CD14-positive monocyte (primary cell): ENCODE results near the gene RARB. TPM values are rescaled to one million over a fixed set of nuclear protein-coding genes. Genes with fewer than 3 reads are reported as not detected.

Source experiments
- DNase-seq, 3 donors: peaks; one replicate each; pipeline ENCODE4 v3.0.0-alpha.2; 2011 to 2022
- H2AFZ ChIP-seq: 2 replicates; pipeline ENCODE4 v1.6.0; 2012; ENCODE audit warnings: mild to moderate bottlenecking, low read depth, low read length, inconsistent platforms; ENCODE audit not compliant: insufficient read depth, poor library complexity, severe bottlenecking
- H3K27ac ChIP-seq, 2 donors: 1 replicate in 1 of 2; 2 replicates in 1 of 2; pipeline ENCODE4 v1.5.1; 2012 to 2013; ENCODE audit warnings: low read length in 2 of 2, control low read depth in 1 of 2, inconsistent platforms in 1 of 2, low read depth in 1 of 2, mild to moderate bottlenecking in 1 of 2
- H3K27me3 ChIP-seq, 2 donors: one replicate each; pipeline versions ENCODE4 v1.6.0 to v1.6.1; 2011 to 2013; ENCODE audit warnings: low read length in 2 of 2; ENCODE audit not compliant: control insufficient read depth in 2 of 2, insufficient read depth in 2 of 2
- H3K36me3 ChIP-seq, 2 donors: replicated peaks in 1 of 2; 1 replicate in 1 of 2; 2 replicates in 1 of 2; pipeline versions ENCODE4 v1.5.1 to v1.6.1; 2012 to 2013; ENCODE audit warnings: low read length in 2 of 2, control low read depth in 1 of 2, inconsistent platforms in 1 of 2, mild to moderate bottlenecking in 1 of 2; ENCODE audit not compliant: insufficient read depth in 2 of 2, control insufficient read depth in 1 of 2
- H3K4me1 ChIP-seq, 2 donors: 1 replicate in 1 of 2; 2 replicates in 1 of 2; pipeline versions ENCODE4 v1.5.1 to v1.6.1; 2012 to 2013; ENCODE audit warnings: low read length in 2 of 2, control low read depth in 1 of 2, inconsistent platforms in 1 of 2, mild to moderate bottlenecking in 1 of 2, moderate library complexity in 1 of 2; ENCODE audit not compliant: insufficient read depth in 2 of 2, control insufficient read depth in 1 of 2
- H3K4me2 ChIP-seq: replicated peaks from 2 replicates; pipeline ENCODE3; 2012; ENCODE audit warnings: low read length, moderate library complexity, mild to moderate bottlenecking; ENCODE audit not compliant: poor library complexity, severe bottlenecking; ENCODE audit errors: extremely low read depth
- H3K4me3 ChIP-seq, 3 experiments: fragments of 200-600 bp in 1 of 3; sonication (generic) in 1 of 3; replicated peaks in 1 of 3; 1 replicate in 2 of 3; 2 replicates in 1 of 3; pipeline ENCODE4 v1.5.1; 2011 to 2013; ENCODE audit warnings: low read length in 3 of 3, mild to moderate bottlenecking in 3 of 3, control low read depth in 2 of 3, low read depth in 2 of 3, inconsistent platforms in 1 of 3, moderate library complexity in 1 of 3
- H3K79me2 ChIP-seq: 2 replicates; pipeline ENCODE4 v1.6.0; 2012; ENCODE audit warnings: mild to moderate bottlenecking, control low read depth, inconsistent platforms, low read length, moderate library complexity; ENCODE audit not compliant: insufficient read depth
- H3K9ac ChIP-seq: 2 replicates; pipeline ENCODE4 v1.6.0; 2017; ENCODE audit warnings: low read length, mild to moderate bottlenecking; ENCODE audit not compliant: insufficient read depth, poor library complexity, severe bottlenecking
- H3K9me3 ChIP-seq, 2 donors: replicated peaks in 1 of 2; 1 replicate in 1 of 2; 2 replicates in 1 of 2; pipeline versions ENCODE4 v1.5.1 to v1.6.1; 2012 to 2013; ENCODE audit warnings: low read length in 2 of 2, control low read depth in 1 of 2; ENCODE audit not compliant: control insufficient read depth in 1 of 2, insufficient read depth in 1 of 2
- H4K20me1 ChIP-seq: 2 replicates; pipeline ENCODE4 v1.6.0; 2012; ENCODE audit warnings: mild to moderate bottlenecking, low read length, control low read depth, moderate library complexity; ENCODE audit not compliant: insufficient read depth
- H3K27ac Mint-ChIP-seq, 7 donors: one replicate each; pipeline ENCODE4 v1.8.0; 2020; ENCODE audit warnings: mild to moderate bottlenecking in 7 of 7, mixed read lengths in 7 of 7, moderate library complexity in 6 of 7, inconsistent platforms in 2 of 7
- H3K27me3 Mint-ChIP-seq, 3 donors: one replicate each; pipeline ENCODE4 v1.8.0; 2021 to 2022; ENCODE audit warnings: low read depth in 3 of 3, mild to moderate bottlenecking in 3 of 3, mixed read lengths in 3 of 3, moderate library complexity in 3 of 3, inconsistent platforms in 1 of 3
- H3K36me3 Mint-ChIP-seq, 2 donors: one replicate each; pipeline ENCODE4 v1.8.0; 2020; ENCODE audit warnings: mixed read lengths in 2 of 2, inconsistent platforms in 1 of 2, mild to moderate bottlenecking in 1 of 2
- H3K4me1 Mint-ChIP-seq: one replicate; pipeline ENCODE4 v1.8.0; 2020; ENCODE audit warnings: mild to moderate bottlenecking, mixed read lengths
- H3K4me3 Mint-ChIP-seq, 2 donors: one replicate each; pipeline ENCODE4 v1.8.0; 2020; ENCODE audit warnings: mild to moderate bottlenecking in 2 of 2, mixed read lengths in 2 of 2, moderate library complexity in 1 of 2
- H3K9me3 Mint-ChIP-seq, 7 donors: one replicate each; pipeline ENCODE4 v1.8.0; 2020 to 2022; ENCODE audit warnings: mixed read lengths in 7 of 7, mild to moderate bottlenecking in 6 of 7, moderate library complexity in 6 of 7, inconsistent platforms in 2 of 7
- CTCF ChIP-seq: fragments of 200-600 bp; IDR thresholded peaks from one replicate; pipeline ENCODE4 v1.8.0; 2022; ENCODE audit warnings: antibody characterized with exemption, mild to moderate bottlenecking
- WGBS: methylation state at CpG from one replicate; pipeline ENCODE4 v1.1.5; 2013; ENCODE audit warnings: missing lambda C conversion rate; ENCODE audit not compliant: insufficient coverage; 5-methylcytosine and 5-hydroxymethylcytosine counted together
- intact Hi-C, 2 donors: fragments of 100-400 bp; cut with micrococcal nuclease; formaldehyde crosslinking; loops; one replicate each; pipeline versions ENCODE4 v1.15.0 to v1.15.1; 2023
- polyA plus RNA-seq, 3 donors: library from polyadenylated mRNA; depleted of rRNA in 1 of 3; unstranded in 2 of 3; stranded (reverse) in 1 of 3; fragments of 300-500 nt in 2 of 3; fragments of >200 nt in 1 of 3; fragmentation: Illumina TruSeq in 2 of 3; gene quantifications; 1 replicate in 2 of 3; 2 replicates in 1 of 3; pipeline ENCODE4 v1.2.3, GENCODE V29; 2012 to 2021

The RARB gene
- polyA plus RNA-seq, 3 donors: not detected

- H3K36me3 Mint-ChIP-seq: no peaks in the 10 kb centered on the region
Observed at GRCh38 chr3:25511972-25512721, 84.1 kb downstream of the RARB start.

GRCh38 chr3:25513642-25514266 is 85.7 kb downstream of the RARB start:
- Histone ChIP-seq H3K79me2 (no peaks in the 10 kb centered on the region), H3K9ac (no peak overlapping the region), H3K9me3 (no peaks in the 10 kb centered on the region), H3K27me3 (no peaks in the 10 kb centered on the region), H3K4me3 (no peak overlapping the region), H3K27ac (no peak overlapping the region), H3K4me1 (no peaks in the 10 kb centered on the region), H2AFZ (no peak overlapping the region), H4K20me1 (no peaks in the 10 kb centered on the region), H3K4me2 (no peak overlapping the region), H3K36me3 (no peaks in the 10 kb centered on the region)
- DNase-seq: no peak
- intact Hi-C loops: no loop called here
- H3K27ac Mint-ChIP-seq: no peak overlapping the region
- no CpG with 5 or more reads among the region's 3 CpGs for WGBS
- H3K4me3 Mint-ChIP-seq: no peak overlapping the region
- peaks cover 0 to 2% (median 0%) of the 10 kb centered on the region in 7 donors for H3K9me3 Mint-ChIP-seq
- H3K27me3 Mint-ChIP-seq: no peaks in the 10 kb centered on the region
- H3K36me3 Mint-ChIP-seq: no peaks in the 10 kb centered on the region
- no peak for TF ChIP-seq CTCF
- H3K4me1 Mint-ChIP-seq: no peaks in the 10 kb centered on the region

More at GRCh38 chr3:25511972-25512721, 84.1 kb downstream of the RARB start:
- Histone ChIP-seq H3K4me3 (no peak overlapping the region), H3K4me1 (no peaks in the 10 kb centered on the region), H3K36me3 (no peaks in the 10 kb centered on the region), H3K9ac (no peak overlapping the region), H4K20me1 (no peaks in the 10 kb centered on the region), H3K27me3 (no peaks in the 10 kb centered on the region), H2AFZ (no peak overlapping the region), H3K4me2 (no peak overlapping the region), H3K9me3 (no peaks in the 10 kb centered on the region), H3K79me2 (no peaks in the 10 kb centered on the region), H3K27ac (no peak overlapping the region)
- intact Hi-C loops: no loop called here
- 97% methylated on average over 8 of the region's 10 CpGs for WGBS
- no peak for DNase-seq
- Mint-ChIP-seq H3K9me3 (peaks cover 0 to 2% (median 0%) of the 10 kb centered on the region in 7 donors), H3K4me3 (no peak overlapping the region), H3K27me3 (no peaks in the 10 kb centered on the region), H3K27ac (no peak overlapping the region), H3K4me1 (no peaks in the 10 kb centered on the region)
- no peak for TF ChIP-seq CTCF
